CD14-positive monocyte (primary cell): ENCODE results near the gene ROBO3. TPM values are rescaled to one million over a fixed set of nuclear protein-coding genes. Genes with fewer than 3 reads are reported as not detected.

Experiments
- DNase-seq, 3 donors: peaks; one replicate each; pipeline ENCODE4 v3.0.0-alpha.2; 2011 to 2022
- H2AFZ ChIP-seq: 2 replicates; pipeline ENCODE4 v1.6.0; 2012; ENCODE audit warnings: mild to moderate bottlenecking, low read depth, low read length, inconsistent platforms; ENCODE audit not compliant: insufficient read depth, poor library complexity, severe bottlenecking
- H3K27ac ChIP-seq, 2 donors: 1 replicate in 1 of 2; 2 replicates in 1 of 2; pipeline ENCODE4 v1.5.1; 2012 to 2013; ENCODE audit warnings: low read length in 2 of 2, control low read depth in 1 of 2, inconsistent platforms in 1 of 2, low read depth in 1 of 2, mild to moderate bottlenecking in 1 of 2
- H3K27me3 ChIP-seq, 2 donors: one replicate each; pipeline versions ENCODE4 v1.6.0 to v1.6.1; 2011 to 2013; ENCODE audit warnings: low read length in 2 of 2; ENCODE audit not compliant: control insufficient read depth in 2 of 2, insufficient read depth in 2 of 2
- H3K36me3 ChIP-seq, 2 donors: replicated peaks in 1 of 2; 1 replicate in 1 of 2; 2 replicates in 1 of 2; pipeline versions ENCODE4 v1.5.1 to v1.6.1; 2012 to 2013; ENCODE audit warnings: low read length in 2 of 2, control low read depth in 1 of 2, inconsistent platforms in 1 of 2, mild to moderate bottlenecking in 1 of 2; ENCODE audit not compliant: insufficient read depth in 2 of 2, control insufficient read depth in 1 of 2
- H3K4me1 ChIP-seq, 2 donors: 1 replicate in 1 of 2; 2 replicates in 1 of 2; pipeline versions ENCODE4 v1.5.1 to v1.6.1; 2012 to 2013; ENCODE audit warnings: low read length in 2 of 2, control low read depth in 1 of 2, inconsistent platforms in 1 of 2, mild to moderate bottlenecking in 1 of 2, moderate library complexity in 1 of 2; ENCODE audit not compliant: insufficient read depth in 2 of 2, control insufficient read depth in 1 of 2
- H3K4me2 ChIP-seq: replicated peaks from 2 replicates; pipeline ENCODE3; 2012; ENCODE audit warnings: low read length, moderate library complexity, mild to moderate bottlenecking; ENCODE audit not compliant: poor library complexity, severe bottlenecking; ENCODE audit errors: extremely low read depth
- H3K4me3 ChIP-seq, 3 experiments: fragments of 200-600 bp in 1 of 3; sonication (generic) in 1 of 3; replicated peaks in 1 of 3; 1 replicate in 2 of 3; 2 replicates in 1 of 3; pipeline ENCODE4 v1.5.1; 2011 to 2013; ENCODE audit warnings: low read length in 3 of 3, mild to moderate bottlenecking in 3 of 3, control low read depth in 2 of 3, low read depth in 2 of 3, inconsistent platforms in 1 of 3, moderate library complexity in 1 of 3
- H3K79me2 ChIP-seq: 2 replicates; pipeline ENCODE4 v1.6.0; 2012; ENCODE audit warnings: mild to moderate bottlenecking, control low read depth, inconsistent platforms, low read length, moderate library complexity; ENCODE audit not compliant: insufficient read depth
- H3K9ac ChIP-seq: 2 replicates; pipeline ENCODE4 v1.6.0; 2017; ENCODE audit warnings: low read length, mild to moderate bottlenecking; ENCODE audit not compliant: insufficient read depth, poor library complexity, severe bottlenecking
- H3K9me3 ChIP-seq, 2 donors: replicated peaks in 1 of 2; 1 replicate in 1 of 2; 2 replicates in 1 of 2; pipeline versions ENCODE4 v1.5.1 to v1.6.1; 2012 to 2013; ENCODE audit warnings: low read length in 2 of 2, control low read depth in 1 of 2; ENCODE audit not compliant: control insufficient read depth in 1 of 2, insufficient read depth in 1 of 2
- H4K20me1 ChIP-seq: 2 replicates; pipeline ENCODE4 v1.6.0; 2012; ENCODE audit warnings: mild to moderate bottlenecking, low read length, control low read depth, moderate library complexity; ENCODE audit not compliant: insufficient read depth
- H3K27ac Mint-ChIP-seq, 7 donors: one replicate each; pipeline ENCODE4 v1.8.0; 2020; ENCODE audit warnings: mild to moderate bottlenecking in 7 of 7, mixed read lengths in 7 of 7, moderate library complexity in 6 of 7, inconsistent platforms in 2 of 7
- H3K27me3 Mint-ChIP-seq, 3 donors: one replicate each; pipeline ENCODE4 v1.8.0; 2021 to 2022; ENCODE audit warnings: low read depth in 3 of 3, mild to moderate bottlenecking in 3 of 3, mixed read lengths in 3 of 3, moderate library complexity in 3 of 3, inconsistent platforms in 1 of 3
- H3K36me3 Mint-ChIP-seq, 2 donors: one replicate each; pipeline ENCODE4 v1.8.0; 2020; ENCODE audit warnings: mixed read lengths in 2 of 2, inconsistent platforms in 1 of 2, mild to moderate bottlenecking in 1 of 2
- H3K4me1 Mint-ChIP-seq: one replicate; pipeline ENCODE4 v1.8.0; 2020; ENCODE audit warnings: mild to moderate bottlenecking, mixed read lengths
- H3K4me3 Mint-ChIP-seq, 2 donors: one replicate each; pipeline ENCODE4 v1.8.0; 2020; ENCODE audit warnings: mild to moderate bottlenecking in 2 of 2, mixed read lengths in 2 of 2, moderate library complexity in 1 of 2
- H3K9me3 Mint-ChIP-seq, 7 donors: one replicate each; pipeline ENCODE4 v1.8.0; 2020 to 2022; ENCODE audit warnings: mixed read lengths in 7 of 7, mild to moderate bottlenecking in 6 of 7, moderate library complexity in 6 of 7, inconsistent platforms in 2 of 7
- CTCF ChIP-seq: fragments of 200-600 bp; IDR thresholded peaks from one replicate; pipeline ENCODE4 v1.8.0; 2022; ENCODE audit warnings: antibody characterized with exemption, mild to moderate bottlenecking
- WGBS: methylation state at CpG from one replicate; pipeline ENCODE4 v1.1.5; 2013; ENCODE audit warnings: missing lambda C conversion rate; ENCODE audit not compliant: insufficient coverage; 5-methylcytosine and 5-hydroxymethylcytosine counted together
- intact Hi-C, 2 donors: fragments of 100-400 bp; cut with micrococcal nuclease; formaldehyde crosslinking; loops; one replicate each; pipeline versions ENCODE4 v1.15.0 to v1.15.1; 2023
- polyA plus RNA-seq, 3 donors: library from polyadenylated mRNA; depleted of rRNA in 1 of 3; unstranded in 2 of 3; stranded (reverse) in 1 of 3; fragments of 300-500 nt in 2 of 3; fragments of >200 nt in 1 of 3; fragmentation: Illumina TruSeq in 2 of 3; gene quantifications; 1 replicate in 2 of 3; 2 replicates in 1 of 3; pipeline ENCODE4 v1.2.3, GENCODE V29; 2012 to 2021

The ROBO3 gene
- polyA plus RNA-seq, 3 donors: 0.39 to 11.6 (median 0.81) TPM

GRCh38 chr11:124846070-124846673 is 19.1 kb upstream of the ROBO3 start:
- Histone ChIP-seq H3K27ac (no peak overlapping the region), H4K20me1 (no peaks in the 10 kb centered on the region), H3K4me1 (no peaks in the 10 kb centered on the region), H3K79me2 (no peaks in the 10 kb centered on the region), H2AFZ (no peak overlapping the region), H3K4me3 (no peak overlapping the region), H3K9me3 (peaks cover 0 to 39% of the 10 kb centered on the region in 2 donors), H3K36me3 (no peaks in the 10 kb centered on the region), H3K4me2 (no peak overlapping the region), H3K9ac (no peak overlapping the region), H3K27me3 (peaks cover 95 to 96% of the 10 kb centered on the region in 2 donors)
- peak overlapping the region in 1 of 2 donors; percentile 68 for H3K4me3 Mint-ChIP-seq
- intact Hi-C loops: loop anchor here in 1 of 2 donors (10.0 kb wide), 1 partner anchor 431 kb away; no protein-coding TSS in a partner anchor
- peaks cover 0 to 17% (median 0%) of the 10 kb centered on the region in 7 donors for H3K9me3 Mint-ChIP-seq
- H3K4me1 Mint-ChIP-seq: peaks cover 7% of the 10 kb centered on the region
- 18% methylated on average over 4 of the region's 11 CpGs for WGBS
- DNase-seq: no peak
- no peak for TF ChIP-seq CTCF
- peaks cover 92 to 98% (median 97%) of the 10 kb centered on the region in 3 donors for H3K27me3 Mint-ChIP-seq
- H3K36me3 Mint-ChIP-seq: no peaks in the 10 kb centered on the region
- H3K27ac Mint-ChIP-seq: no peak overlapping the region

- H3K4me3 Mint-ChIP-seq: no peak overlapping the region
- H3K27me3 ChIP-seq: peaks cover 39 to 52% of the 10 kb centered on the region in 2 donors
- intact Hi-C loops: no loop called here
- H3K4me3 ChIP-seq: no peak overlapping the region
- no peak overlapping the region for H3K4me2 ChIP-seq
- peaks cover 4% of the 10 kb centered on the region for H3K4me1 Mint-ChIP-seq
- H3K27ac ChIP-seq: no peak overlapping the region
- no peak overlapping the region for H2AFZ ChIP-seq
- no peaks in the 10 kb centered on the region for H4K20me1 ChIP-seq
- WGBS: 100% methylated on average over 2 of the region's 2 CpGs
- no peaks in the 10 kb centered on the region for H3K36me3 ChIP-seq
- peaks cover 0 to 20% of the 10 kb centered on the region in 2 donors for H3K9me3 ChIP-seq
- no peaks in the 10 kb centered on the region for H3K79me2 ChIP-seq
- H3K4me1 ChIP-seq: no peaks in the 10 kb centered on the region
- no peak overlapping the region for H3K27ac Mint-ChIP-seq
- no peak for TF ChIP-seq CTCF
- no peak for DNase-seq
- H3K27me3 Mint-ChIP-seq: peaks cover 40 to 48% (median 46%) of the 10 kb centered on the region in 3 donors
- no peak overlapping the region for H3K9ac ChIP-seq
- H3K36me3 Mint-ChIP-seq: no peaks in the 10 kb centered on the region
- H3K9me3 Mint-ChIP-seq: peaks cover 0 to 12% (median 0%) of the 10 kb centered on the region in 7 donors
These were observed 6.1 kb upstream of the ROBO3 start for GRCh38 chr11:124859171-124859570.
